HG02970 (cell line): ENCODE measurements around the gene GAS1.

Experiments
- ATAC-seq: cut with Tn5 transposase; IDR thresholded peaks from one replicate; pipeline ENCODE4 v1.9.1; 2021; ENCODE audit warnings: mild to moderate bottlenecking, moderate library complexity, moderate number of reproducible peaks; ENCODE audit not compliant: unreplicated experiment, low FRiP score

Gene GAS1, protein sequence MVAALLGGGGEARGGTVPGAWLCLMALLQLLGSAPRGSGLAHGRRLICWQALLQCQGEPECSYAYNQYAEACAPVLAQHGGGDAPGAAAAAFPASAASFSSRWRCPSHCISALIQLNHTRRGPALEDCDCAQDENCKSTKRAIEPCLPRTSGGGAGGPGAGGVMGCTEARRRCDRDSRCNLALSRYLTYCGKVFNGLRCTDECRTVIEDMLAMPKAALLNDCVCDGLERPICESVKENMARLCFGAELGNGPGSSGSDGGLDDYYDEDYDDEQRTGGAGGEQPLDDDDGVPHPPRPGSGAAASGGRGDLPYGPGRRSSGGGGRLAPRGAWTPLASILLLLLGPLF

DNA sequence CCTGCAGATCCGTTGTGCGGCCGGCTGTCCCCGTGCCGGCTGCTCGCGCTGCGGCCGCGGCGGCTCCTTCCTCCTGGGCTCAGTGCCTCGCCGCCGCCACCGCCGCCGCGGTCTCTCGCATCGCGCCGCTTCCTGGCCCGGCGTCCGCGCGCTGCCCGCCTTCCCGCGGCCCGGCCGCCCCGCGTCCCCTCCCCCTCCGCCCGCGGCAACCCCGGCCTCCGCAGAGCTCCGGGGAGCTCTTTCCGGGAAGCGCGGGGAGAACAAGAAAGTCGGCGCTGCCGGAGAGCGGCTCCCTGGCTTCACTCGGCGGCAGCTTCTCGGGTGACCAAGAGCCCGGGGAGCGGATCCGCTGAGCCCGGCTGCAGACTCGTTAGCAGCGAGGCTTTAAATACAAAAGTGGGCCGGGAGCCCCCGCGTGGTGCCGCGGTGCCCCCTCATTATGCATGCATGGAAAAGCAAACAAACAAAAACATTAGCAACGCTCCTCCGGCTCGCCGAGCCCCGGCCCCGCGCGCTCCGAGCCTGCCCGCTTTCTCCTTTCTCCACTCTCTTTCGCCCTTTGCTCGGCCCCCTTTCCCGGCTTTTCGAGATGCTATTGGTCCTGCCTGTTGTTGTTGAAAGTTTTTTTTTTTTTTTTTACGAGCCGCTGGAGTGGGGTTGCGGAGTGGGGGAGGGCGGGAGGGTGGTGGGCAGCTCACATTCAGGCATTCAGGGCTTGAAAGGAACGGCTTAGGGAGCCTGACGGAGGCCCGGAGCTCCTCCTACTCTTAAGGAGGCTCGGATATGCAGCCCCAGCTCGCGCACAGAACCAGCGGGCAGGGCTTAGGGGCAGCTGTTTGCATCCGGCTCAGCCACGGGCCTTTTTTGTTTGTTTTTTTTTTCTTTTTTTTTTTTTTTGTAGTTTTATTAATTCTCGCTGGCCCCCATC is at the start of gene GAS1:
Gene GAS1, minus strand, starts transcription at position 361 of the 928 bp plus-strand sequence. CDS start 727 bp downstream, outside the sequence.
- ATAC-seq = no peak

- no peak for ATAC-seq
Observed at GRCh38 chr9:86994231-86994630, 46.9 kb upstream of the GAS1 start.

DNA sequence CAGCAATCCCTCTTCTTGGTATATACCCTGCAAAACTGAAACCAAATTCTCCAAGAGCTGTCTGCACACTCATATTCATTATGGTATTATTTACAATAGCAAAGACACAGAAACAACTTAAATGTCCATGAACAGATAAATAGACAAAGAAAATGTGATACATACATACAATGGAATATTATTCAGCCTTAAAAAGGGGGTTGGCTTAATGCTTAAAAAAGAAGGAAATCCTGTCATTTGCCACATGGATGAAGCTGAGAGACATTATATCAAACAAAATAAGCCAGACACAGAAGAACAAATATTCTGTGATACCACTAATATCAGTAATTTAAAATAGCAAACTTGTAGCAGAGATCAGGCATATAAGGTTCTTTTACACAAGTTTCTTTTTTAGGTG is 46.5 kb upstream of the GAS1 start:
- ATAC-seq = no peak

GRCh38 chr9:86991077-86991476 is 43.8 kb upstream of the GAS1 start:
- no peak for ATAC-seq

- ATAC-seq = no peak
Observed at GRCh38 chr9:86990290-86990689, 43.0 kb upstream of the GAS1 start.

DNA sequence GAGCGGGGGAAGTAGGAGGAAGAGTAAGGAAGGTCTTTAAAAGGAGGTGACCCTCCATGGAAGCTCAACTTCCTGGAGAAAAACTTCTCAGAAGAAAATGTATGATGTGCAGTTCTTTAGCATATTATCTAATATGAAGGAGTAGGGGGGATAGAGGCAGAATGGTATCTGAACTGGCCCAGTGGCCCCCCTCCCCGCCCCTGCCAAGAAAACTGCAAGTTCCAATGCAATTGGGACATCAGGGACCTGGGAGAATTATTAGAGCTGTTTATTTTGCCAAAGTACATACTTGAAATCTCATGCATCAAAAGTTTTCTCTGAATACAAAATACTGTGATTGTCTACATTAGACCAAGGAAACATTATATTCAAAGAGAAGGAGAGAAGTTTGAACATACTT is 40.6 kb upstream of the GAS1 start:
- no peak for ATAC-seq

DNA sequence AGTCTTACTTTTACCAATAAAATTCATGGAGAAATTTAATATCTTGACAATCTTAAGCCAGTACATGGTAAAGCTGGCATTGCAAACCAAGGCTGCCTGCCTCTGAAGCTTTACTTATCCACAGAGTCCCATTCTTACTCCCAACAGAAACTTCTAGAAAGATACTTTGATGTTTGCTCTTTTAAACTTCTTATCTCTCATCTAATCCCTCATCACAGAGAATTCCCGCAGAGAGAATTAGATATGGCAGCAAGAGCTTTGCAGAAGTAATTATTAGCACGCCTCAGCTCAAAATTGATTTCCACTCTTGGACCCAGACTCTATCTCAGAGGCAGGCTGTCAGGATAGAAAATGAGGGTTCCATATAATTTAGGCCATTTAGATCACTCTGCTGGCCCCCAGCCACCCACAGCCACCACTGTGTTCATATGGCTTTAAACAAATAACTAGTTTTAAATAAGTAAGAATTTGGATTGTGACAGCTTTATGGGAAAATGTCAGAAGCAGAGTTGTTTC is 37.9 kb upstream of the GAS1 start:
- no peak for ATAC-seq

DNA sequence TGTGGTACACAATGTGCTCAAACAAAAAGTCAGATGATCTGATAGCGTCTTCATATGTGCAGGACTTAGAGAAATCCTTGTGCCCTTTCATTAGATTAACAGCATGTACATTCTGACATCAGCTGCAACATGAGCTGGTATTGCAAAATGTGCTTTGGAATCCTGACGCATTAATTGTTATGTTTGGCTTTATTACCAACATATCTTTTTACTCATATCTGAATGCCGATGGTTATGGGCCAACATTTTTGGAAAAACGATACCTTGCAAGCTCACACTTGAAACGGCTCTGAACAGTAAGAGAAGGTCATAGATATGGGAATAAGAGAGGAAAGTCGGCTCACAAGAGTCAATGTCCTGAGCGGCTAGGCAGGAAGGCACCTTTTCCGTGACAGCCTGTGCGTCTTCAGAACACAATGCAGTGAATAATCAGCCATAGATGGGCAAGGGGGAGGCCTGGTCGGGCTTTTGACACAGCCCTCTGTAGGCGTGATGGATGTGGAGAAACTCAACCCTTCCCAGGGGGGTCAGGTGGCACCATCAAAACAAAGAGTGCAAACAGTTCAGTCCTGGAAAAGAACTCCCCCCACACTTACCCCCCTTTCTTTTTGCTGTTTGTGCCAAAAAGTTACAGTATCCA is 36.4 kb upstream of the GAS1 start:
- no peak for ATAC-seq

DNA sequence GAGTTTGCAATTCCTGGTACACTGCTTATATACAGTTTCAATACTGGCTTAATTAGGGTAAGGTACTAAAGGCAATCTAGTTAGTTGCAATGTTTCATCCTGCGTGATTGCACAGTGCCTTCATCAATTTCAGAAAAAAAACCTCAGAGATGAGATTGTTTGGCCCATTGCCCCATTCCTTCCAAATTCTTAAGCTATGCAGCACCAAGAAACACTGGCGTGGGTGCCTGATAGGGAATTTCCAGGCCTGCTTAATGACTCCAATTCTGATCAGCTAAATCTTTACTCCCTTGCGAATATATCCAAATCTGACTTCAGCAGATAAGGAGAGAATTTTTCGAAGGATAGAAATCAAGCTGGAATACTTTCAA is 35.9 kb upstream of the GAS1 start:
- ATAC-seq = no peak

- ATAC-seq = no peak
Observed at GRCh38 chr9:86980802-86981201, 33.5 kb upstream of the GAS1 start.

DNA sequence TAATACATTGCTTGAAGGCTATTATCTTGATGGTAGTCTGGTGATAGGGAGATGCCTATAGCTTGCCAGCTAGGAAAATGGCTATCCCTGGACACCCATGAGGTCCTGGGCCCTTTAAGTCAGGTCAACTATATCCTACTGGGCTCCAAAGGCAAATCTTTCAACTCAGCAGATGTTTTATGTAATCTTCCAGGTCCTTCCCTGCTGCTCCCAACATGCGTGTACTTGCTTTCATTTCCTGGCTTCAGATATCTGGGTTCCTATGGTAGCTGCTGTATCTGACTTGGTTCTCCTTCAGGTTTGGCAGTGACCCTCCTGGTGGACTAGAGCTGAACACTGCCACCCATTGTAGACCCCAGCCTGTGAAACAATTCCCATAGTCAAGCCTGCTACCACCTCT is 32.4 kb upstream of the GAS1 start:
- ATAC-seq = no peak

DNA sequence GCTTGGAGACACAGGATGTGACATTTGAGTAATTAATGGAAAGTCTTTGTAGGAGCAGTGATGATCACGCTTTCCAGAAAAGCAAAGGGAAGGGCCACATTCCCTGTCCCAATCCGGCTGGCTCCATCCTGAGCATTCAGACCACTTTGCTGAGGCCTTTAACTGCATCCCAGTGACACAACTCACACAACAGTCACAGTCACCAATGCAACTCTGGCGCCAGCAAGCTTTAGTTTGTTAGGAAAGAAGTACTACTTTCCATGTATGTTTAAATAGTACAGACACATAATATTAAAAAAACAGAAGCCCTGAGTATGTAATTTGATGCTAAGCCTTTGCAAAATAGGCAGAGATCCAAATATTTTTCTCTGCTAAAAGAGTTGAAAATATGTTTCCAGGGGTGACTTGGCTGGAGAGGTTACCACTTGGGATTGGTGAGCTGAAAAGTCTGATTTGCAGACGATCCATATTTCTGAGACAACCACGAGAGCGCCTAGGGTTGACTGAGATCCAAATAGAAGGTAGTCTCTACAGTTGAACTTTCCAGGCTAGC is 31.7 kb upstream of the GAS1 start:
- ATAC-seq = no peak

DNA sequence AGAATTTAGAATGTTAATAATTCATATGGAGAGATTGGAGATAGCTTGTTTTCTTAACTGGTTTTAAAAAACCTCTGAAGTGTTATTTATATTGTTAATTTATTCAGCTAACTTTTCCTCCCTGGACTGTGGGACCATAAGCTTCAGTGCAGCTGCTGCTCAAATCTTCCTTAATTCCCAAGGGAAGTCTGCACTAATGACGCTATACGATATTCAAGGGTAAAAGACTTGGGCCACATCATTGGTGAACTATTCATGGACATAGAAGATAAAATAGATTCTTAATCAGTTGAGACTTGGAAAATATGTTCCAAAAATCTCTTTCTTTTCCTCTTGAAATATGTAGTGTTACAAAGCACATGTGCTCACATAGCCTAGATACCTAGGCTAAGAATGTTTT is 31.1 kb upstream of the GAS1 start:
- ATAC-seq = no peak

DNA sequence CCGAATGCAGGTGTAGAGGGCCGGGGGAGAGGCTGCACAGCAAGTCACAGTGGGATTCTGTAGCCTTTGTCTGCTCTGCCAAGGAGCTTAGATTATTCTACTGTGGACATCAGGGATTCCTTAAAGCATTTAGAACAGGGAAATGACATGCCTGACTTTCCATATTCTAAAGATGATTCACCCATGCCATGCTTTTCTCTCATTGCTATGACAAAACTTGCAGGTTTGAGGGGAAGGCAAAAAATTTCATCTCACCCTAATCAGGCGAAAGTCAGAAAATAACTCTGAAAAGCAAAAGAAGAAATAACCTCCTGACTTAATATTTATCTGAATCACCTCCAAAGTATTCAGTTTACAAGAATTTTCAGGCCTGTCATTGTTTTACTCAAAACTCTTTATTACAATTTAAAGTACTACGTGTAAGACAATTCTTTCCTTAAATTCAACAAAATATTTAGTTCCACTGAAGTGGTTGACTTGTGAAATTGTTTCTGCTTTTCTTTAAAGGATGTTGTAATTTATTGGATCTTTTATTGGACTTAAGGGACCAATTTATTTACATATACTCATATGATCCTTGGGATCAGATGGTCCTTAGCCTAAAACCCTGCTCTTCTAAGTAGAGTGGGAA is 30.0 kb upstream of the GAS1 start:
- no peak for ATAC-seq

DNA sequence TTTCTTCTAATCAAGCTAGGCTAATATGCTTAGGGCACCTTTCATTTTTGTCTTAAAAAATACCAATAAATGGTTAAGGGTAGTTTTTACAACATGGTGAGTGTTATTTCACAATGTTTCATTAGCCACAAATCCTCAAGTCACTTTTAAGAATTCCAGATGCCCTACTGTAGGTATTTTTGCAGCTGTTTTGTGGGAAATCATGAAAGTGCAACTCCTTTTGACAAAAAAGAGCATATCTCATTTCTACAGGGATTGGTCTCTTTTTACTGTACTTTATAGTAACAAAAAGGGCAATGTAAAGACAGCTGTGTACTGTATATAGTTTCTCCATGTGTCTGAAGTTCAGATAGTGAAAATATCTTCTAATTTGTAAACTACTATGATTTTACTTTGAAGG is 28.3 kb upstream of the GAS1 start:
- ATAC-seq = no peak

- ATAC-seq = no peak
Observed at GRCh38 chr9:86975036-86975435, 27.7 kb upstream of the GAS1 start.

DNA sequence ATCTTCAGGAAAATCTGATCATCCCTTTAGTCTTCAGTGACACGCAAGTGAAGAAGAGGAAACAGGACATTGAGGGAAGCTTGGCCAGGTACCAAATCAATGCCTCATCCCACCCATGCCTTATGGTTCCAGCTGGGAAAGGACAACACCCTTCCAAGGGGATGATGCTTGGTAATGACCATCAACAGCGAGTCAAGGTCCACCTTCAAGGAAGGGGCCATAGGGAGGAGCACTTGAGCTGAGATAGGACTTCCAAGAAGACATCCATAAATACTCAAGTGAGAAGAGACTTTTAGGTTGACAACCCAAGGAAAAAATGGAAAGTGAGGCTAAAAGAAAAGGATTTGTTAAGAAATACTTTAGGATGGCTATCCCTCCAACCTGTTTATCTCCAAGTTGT is 27.1 kb upstream of the GAS1 start:
- no peak for ATAC-seq

DNA sequence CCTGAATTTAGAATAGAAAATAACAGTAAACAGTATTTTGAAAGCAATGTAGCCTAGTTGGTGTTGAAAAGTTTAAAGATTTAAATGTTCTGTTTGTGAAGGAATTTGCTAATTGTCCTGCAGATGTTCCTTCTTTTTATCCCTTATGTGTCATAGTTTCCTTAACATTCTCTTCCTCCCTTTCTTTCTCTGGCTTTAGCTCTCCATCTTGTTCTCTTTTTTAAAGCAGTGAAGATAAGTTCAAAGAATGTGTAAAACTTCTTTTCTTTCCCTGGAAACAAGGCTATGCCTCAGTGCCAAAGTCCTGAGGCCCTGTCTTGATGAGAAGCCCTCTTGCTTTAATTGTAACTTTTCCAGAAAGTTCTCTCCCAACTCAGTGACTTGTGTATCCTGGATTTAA is 24.4 kb upstream of the GAS1 start:
- ATAC-seq = no peak

GRCh38 chr9:86968258-86968920 is 21.1 kb upstream of the GAS1 start:
- no peak for ATAC-seq
